ENCODE results near the gene CBLN1. TPM values are rescaled to one million over a fixed set of nuclear protein-coding genes. Genes with fewer than 3 reads are reported as not detected.
"Not testable (repeated sequence)": the region's sequence is repeated elsewhere in the genome, so short reads cannot be mapped to it uniquely, and the experiment has no call there.

CBLN1 gene
- polyA plus RNA-seq, 3 donors: 0.31 to 0.58 (median 0.31) TPM

GRCh38 chr16:49277766-49278566, 3.7 kb downstream of the CBLN1 start:
- no peak for DNase-seq (ENCODE audit: low read depth in 3 of 3, low spot score in 2 of 3)

DNA sequence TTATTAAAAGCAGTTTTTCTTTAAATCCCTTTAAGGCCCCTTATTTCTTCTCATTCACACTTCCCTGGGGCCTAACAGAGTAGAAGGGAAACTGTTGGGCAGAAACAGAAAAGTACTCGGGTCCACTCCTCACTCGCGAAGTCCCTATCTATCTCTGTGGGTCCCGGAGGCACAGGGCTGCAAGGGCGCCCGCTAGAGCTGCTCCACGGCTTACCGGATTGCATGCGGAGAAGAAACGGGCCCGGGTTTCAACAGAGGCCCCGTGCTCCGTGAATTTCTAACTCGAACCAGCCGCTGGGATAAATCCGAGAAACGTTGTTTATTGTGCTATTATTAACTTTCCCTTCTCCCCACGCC, 4.3 kb downstream of the CBLN1 start:
- DNase-seq (ENCODE audit: low read depth in 3 of 3, low spot score in 2 of 3): no peak

- no peak for DNase-seq (ENCODE audit: low read depth in 3 of 3, low spot score in 2 of 3)
Observed at GRCh38 chr16:49276646-49277385, 4.8 kb downstream of the CBLN1 start.

- DNase-seq (ENCODE audit: low read depth in 3 of 3, low spot score in 2 of 3): no peak
Observed at GRCh38 chr16:49275870-49276269, 5.8 kb downstream of the CBLN1 start.

- no peak for DNase-seq (ENCODE audit: low read depth in 3 of 3, low spot score in 2 of 3)
Observed at GRCh38 chr16:49275050-49275730, 6.4 kb downstream of the CBLN1 start.

DNA sequence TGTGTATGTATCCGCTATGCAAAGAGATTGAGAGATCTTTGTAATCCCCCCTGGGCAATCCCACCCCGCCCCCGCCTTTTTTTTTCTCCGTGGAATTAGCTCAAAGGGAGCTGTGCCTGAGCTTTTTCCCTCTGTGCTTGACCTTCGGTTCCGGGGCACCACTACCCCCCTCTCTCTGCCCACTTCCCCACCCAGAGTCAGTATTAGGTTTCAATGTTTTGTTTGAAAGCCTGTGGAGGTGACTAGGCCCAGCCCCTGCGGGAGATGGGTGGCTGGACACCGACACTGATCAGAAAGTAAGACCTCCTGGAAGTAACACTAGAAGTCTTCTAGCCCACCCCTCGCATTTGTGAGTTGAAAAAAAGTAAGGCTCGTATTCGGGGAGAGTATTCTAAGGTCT, 7.0 kb downstream of the CBLN1 start:
- no peak for DNase-seq (ENCODE audit: low read depth in 3 of 3, low spot score in 2 of 3)

DNA sequence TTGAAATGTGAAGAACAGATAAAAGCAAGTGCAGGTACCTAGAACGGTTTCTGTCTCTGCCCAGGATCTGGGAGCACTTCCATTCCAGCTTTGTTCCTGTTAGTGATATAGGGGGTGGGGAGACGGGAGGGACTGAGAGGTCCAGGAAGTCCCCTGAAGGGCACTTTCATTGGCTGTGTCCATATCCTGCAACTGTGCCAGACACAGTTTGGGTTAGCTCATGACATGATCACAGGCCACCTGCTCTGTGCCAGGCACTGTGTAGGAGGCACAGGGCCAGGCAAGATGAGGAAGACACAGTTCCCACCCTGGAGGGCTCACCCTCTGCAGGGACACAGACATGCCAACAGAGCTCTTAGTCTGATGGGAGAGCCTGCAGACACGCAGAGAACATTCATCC, 7.9 kb downstream of the CBLN1 start:
- no peak for DNase-seq (ENCODE audit: low read depth in 3 of 3, low spot score in 2 of 3)

DNA sequence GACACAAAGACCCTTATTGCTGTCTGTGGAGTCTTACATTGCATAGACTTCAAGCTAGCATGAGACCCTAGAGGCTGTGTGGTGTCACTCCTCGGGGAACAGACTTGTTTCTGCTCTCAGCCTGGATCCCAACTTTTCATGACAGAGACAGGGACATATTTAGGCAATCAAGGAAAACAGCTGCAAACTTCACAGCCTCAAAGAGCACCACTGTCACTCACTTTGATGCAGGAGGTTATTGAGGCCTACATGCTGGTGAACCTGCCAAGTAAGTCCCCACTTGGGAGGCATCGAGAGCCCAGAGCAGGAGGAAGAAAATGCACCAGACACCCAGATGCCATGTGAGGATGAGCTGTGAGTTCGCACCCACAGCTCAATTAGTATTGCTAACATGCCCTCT, 10.3 kb downstream of the CBLN1 start:
- no peak for DNase-seq (ENCODE audit: low read depth in 3 of 3, low spot score in 2 of 3)

- no peak for DNase-seq (ENCODE audit: low read depth in 3 of 3, low spot score in 2 of 3)
Observed at GRCh38 chr16:49269201-49269600, 12.4 kb downstream of the CBLN1 start.

- DNase-seq (ENCODE audit: low read depth in 3 of 3, low spot score in 2 of 3): no peak
Observed at GRCh38 chr16:49268667-49269066, 13.0 kb downstream of the CBLN1 start.

GRCh38 chr16:49262501-49262900, 19.1 kb downstream of the CBLN1 start:
- DNase-seq (ENCODE audit: low read depth in 3 of 3, low spot score in 2 of 3): no peak

DNA sequence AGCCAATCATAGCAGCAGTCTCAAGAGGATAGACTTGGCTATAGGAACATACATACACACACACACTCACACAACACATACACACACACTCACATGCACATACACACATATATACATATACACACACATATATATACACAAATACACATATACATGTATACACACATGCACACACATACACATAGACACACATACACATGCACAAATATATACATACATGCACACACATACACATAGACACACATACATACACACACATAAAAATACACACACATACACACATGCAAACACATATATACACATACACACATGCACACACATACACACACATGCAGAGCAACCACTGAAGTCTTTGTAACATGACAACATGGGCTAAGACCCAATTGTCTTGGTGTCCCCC, 19.7 kb downstream of the CBLN1 start:
- no peak for DNase-seq (ENCODE audit: low read depth in 3 of 3, low spot score in 2 of 3)

- DNase-seq (ENCODE audit: low read depth in 3 of 3, low spot score in 2 of 3): no peak
Observed at GRCh38 chr16:49260956-49261530, 20.6 kb downstream of the CBLN1 start.

GRCh38 chr16:49260253-49260652, 21.4 kb downstream of the CBLN1 start:
- no peak for DNase-seq (ENCODE audit: low read depth in 3 of 3, low spot score in 2 of 3)

GRCh38 chr16:49259330-49259729, 22.3 kb downstream of the CBLN1 start:
- DNase-seq (ENCODE audit: low read depth in 3 of 3, low spot score in 2 of 3): no peak

DNA sequence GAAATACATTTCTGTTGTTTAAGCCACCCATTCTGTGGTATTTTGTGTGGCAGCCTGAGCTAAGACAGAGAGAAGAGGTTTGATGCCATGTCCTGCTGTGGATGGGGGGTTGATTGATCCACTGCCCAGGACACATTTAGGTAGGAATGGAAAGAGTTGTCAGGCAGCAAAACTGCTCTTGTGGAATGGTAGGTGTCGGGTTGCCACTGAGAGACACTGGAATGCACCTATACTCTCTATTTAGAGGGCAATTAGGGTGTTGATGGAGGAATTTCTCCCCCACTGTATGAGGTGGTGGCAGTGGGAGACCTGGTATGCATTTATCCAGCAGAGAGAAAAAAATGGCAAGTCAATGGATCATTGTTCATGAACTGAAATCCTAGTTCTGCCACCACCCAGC, 30.9 kb downstream of the CBLN1 start:
- DNase-seq (ENCODE audit: low read depth in 3 of 3, low spot score in 2 of 3): no peak

GRCh38 chr16:49248227-49248626, 33.4 kb downstream of the CBLN1 start:
- DNase-seq (ENCODE audit: low read depth in 3 of 3, low spot score in 2 of 3): no peak

DNA sequence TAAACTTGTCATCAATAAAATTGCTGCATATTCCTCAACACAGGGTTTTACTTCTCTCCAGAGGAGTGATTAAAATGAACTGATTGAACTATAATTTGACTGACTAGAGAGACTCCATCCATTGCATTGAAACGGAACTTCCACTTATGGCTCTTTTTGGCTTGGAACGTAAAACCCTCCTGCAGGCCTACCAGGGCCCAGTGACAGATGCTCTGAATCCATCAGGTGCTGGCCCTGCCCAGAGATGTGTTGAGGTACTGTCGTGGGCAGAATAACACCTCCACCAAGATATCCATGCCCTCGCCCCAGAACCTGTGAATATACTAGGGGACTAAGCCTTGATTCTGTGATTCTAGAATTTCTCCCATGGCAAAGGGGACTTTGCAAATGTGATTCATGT, 45.4 kb downstream of the CBLN1 start:
- DNase-seq (ENCODE audit: low read depth in 3 of 3, low spot score in 2 of 3): no peak

- not testable (repeated sequence) for DNase-seq (ENCODE audit: low read depth in 3 of 3, low spot score in 2 of 3)
Observed at GRCh38 chr16:49228335-49228734, 53.3 kb downstream of the CBLN1 start.
